Stimulated activated CD4-positive, alpha-beta T cell treated with anti-CD3 and anti-CD28 coated beads, Interleukin-2, amount 100 ng/mL, for 24 hours (primary cell): ENCODE results near the gene LGALS9.
"Not testable (repeated sequence)": the region's sequence is repeated elsewhere in the genome, so short reads cannot be mapped to it uniquely, and the experiment has no call there.

Source experiments
- DNase-seq, 2 donors: peaks; one replicate each; pipeline ENCODE4 v3.0.0-alpha.2; 2020

LGALS9 gene

DNA sequence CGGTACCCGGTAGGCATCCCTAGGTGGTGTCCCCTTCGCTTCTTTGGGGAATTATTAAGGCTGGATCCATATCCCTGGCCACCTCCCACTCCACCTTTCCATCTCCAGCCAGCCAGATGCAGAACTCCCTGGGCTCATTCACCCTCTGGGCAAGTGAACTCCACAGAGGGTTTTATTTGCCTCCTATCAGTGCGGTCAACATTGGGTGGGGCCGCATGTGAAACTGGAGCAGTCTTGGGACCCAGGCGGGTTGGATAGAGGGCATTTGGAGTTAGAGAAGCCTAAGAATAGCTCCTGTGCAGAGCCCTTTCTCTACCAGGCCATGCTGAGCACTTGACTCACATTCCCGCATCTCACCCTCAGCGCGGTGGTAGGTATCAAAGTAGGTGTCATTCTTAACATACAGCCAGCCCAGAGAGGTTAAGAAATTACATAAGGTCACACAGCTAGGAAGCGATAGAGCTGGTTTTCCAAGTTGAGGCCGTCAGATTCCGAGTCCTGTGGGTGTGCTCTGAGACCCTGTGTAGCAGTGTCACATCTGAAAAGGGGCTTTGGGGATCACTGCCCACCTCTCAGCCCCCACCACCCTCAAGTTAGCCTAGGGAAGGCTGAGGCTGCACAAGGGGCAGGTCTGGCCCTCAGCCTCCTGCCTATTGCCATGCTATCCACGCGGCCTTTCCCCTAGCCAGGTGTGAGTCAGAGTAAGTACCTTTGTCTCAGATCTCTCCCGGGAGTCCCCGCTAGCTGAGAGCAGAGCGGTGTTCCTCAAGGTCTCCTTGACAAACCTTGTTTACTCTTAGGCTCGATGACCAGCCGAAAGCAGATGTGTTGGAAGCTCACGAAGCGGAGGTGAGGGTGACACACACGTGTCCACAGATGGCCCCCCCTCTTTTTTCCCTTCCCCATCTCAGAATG lies 26.9 kb upstream of the LGALS9 start:
- no peak for DNase-seq

- no peak for DNase-seq
Measured at GRCh38 chr17:27605409-27605808, 25.6 kb upstream of the LGALS9 start.

DNA sequence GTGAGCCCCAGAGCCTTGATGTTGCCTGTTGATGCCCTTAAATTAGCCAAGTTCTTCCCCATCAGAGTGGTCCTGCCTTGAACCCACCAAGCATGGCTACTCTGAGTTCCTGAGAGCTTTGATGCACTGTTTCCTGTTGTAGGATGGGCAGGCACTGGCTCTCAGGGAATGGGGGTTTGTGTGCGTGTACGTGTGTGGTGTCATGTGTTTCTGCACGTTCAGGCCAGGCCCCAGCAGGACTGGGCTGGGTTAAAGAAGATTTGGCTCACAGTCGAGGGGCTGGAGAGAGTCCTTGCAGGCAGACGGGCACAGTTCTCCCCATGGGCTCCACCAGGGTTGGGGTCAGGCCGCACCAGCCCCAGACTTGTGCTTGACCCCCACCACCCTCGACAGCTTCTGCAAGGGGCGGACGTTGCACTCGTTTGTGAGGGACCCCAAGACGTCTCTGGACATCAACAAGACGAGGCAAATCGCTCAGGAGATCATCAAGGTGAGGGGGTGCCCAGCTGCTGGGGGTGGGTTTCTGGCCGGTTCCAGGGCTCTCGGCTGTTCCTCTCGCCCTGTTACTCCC lies 23.4 kb upstream of the LGALS9 start:
- DNase-seq = no peak

GRCh38 chr17:27608328-27609230 lies 22.4 kb upstream of the LGALS9 start:
- no peak for DNase-seq

GRCh38 chr17:27609611-27610303 lies 21.2 kb upstream of the LGALS9 start:
- no peak for DNase-seq

DNA sequence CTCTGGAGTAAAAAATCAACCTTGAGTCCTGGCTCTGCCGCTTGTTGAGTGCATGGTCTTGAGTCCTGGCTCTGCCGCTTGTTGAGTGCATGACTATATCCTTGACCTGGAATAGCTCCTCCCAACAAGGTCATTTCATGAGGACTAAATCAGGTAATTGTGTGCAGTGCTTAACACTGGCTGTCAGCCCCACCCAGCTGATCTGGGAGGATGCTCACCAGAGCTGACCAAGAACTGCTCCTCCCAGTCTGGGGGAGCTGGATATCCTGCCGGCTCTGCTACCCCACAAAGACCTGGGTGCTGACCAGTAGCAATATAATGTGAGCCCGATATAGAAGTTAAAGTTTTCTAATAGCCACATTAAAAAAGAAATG lies 20.7 kb upstream of the LGALS9 start:
- no peak for DNase-seq

DNA sequence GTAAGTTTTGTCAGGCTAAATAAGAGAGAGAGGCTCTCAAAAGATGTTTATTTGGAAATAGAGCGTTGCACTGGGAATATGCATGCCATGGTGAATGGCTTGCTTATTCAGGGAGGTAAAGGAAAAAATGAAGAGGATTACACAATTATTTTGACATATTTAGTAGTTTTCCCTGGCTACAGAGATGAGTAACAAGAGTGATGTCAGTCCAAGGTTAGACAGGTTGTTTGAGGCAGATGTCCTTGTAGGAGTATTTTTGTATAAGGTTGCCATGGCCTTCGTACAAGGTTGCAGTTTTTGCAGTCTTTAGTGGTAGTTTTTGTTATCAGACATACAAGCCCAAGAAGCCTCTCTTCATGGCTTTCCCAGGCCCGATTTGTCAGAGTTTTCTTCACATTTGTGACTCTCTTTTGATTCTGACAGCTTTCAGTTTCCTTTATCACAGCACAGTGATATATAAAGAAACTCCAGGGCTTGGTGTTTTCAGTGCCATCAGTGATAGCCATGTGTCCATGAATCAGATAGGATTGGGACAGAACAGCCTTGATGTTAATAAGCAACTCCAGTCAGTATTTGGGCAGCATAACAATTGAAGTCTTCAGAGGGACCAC lies 18.7 kb upstream of the LGALS9 start:
- no peak for DNase-seq

DNA sequence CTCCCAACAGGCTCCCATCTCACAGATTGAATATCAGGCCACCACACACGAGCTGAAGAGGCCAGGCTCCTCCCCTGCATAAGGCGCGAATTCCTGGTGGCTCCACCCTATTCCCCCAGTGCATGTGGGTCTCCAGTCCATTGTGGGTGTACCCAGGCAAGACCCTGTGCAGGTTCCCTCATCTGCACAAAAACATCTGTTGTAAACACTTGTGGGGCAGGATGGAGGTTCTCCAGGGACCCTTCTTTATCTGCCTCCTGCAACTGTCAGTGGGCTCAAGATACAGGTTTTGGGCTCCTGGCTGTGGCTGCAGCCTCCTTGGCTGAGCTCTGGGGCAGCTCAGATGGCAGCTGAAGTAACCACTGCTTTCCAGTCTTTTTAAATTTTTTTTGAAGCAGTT lies 17.6 kb upstream of the LGALS9 start:
- DNase-seq = no peak

- no peak for DNase-seq
Measured at GRCh38 chr17:27615121-27615520, 15.9 kb upstream of the LGALS9 start.

- DNase-seq = no peak
Measured at GRCh38 chr17:27616414-27616813, 14.6 kb upstream of the LGALS9 start.

GRCh38 chr17:27618417-27618816 lies 12.6 kb upstream of the LGALS9 start:
- DNase-seq = no peak

GRCh38 chr17:27620721-27621120 lies 10.3 kb upstream of the LGALS9 start:
- DNase-seq = no peak

- no peak for DNase-seq
Measured at GRCh38 chr17:27621536-27621935, 9.5 kb upstream of the LGALS9 start.

DNA sequence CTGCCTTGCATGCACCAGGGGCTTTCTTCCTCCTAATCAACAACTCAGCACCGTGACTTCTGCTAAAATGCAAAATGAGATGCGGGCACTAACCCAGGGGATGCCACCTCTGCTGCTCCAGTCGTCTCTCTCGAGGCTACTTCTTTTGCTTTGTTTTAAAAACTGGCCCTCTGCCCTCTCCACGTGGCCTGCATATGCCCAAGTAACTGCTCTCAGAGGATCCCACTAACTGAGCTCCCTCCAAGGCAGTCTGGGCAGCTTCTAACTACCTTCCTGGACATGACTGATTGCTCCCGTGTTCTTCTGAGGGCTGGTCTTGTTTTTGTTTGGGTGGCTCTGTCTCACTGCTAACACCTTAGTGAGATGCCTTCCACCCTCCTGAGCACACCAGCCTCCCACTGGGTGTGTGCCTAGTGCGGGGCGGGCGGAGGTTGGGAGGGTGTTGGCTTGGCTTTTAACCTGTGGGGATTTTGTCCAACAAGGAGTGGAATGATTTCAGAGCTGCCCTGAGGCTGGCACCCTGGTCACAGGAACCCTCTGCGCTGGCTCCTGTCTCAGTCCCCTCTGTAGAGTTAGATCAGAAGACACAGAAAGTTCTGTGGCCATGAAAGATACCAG lies 8.9 kb upstream of the LGALS9 start:
- no peak for DNase-seq

- no peak for DNase-seq
Measured at GRCh38 chr17:27622986-27623385, 8.0 kb upstream of the LGALS9 start.

DNA sequence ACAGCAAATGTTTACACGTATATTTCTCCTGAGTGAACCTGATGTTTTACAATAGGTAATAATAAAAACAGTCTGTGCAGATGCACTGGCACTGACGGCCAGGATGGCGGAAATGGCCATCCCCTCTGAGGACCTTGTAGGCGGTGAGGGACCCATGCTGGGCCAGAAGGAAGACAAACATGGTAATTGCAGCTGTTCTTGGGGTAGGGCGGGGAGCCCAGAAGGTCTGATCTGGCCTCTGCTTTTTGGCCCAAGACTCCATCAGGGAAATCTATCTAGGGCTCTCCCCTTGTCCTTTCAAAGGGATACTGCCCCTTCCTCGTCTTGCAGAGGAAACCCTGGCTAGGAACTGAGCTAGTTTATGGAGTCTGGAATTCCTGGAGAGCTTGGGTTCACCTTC lies 7.4 kb upstream of the LGALS9 start:
- DNase-seq = no peak

DNA sequence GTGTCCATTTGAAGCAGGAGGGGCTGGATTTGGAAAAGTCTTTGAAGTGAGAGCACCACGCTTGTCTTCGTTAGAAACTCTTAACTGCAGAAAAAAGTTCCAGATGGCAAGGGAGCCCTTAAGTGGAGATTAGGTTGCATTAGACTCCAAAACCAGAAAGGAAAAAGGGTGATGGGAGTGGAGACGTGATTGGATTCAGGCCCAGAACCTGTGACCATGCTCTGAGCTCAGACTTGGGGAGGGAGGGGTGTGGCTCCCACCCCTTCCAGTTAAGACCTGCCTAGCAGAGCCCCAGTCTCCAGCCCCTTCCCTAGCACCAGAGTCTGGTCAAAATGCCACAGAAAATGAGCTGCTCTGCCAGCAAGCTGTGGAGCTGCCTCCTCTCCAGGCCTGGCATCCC lies 6.4 kb upstream of the LGALS9 start:
- no peak for DNase-seq

GRCh38 chr17:27625856-27626255 lies 5.1 kb upstream of the LGALS9 start:
- DNase-seq = no peak

DNA sequence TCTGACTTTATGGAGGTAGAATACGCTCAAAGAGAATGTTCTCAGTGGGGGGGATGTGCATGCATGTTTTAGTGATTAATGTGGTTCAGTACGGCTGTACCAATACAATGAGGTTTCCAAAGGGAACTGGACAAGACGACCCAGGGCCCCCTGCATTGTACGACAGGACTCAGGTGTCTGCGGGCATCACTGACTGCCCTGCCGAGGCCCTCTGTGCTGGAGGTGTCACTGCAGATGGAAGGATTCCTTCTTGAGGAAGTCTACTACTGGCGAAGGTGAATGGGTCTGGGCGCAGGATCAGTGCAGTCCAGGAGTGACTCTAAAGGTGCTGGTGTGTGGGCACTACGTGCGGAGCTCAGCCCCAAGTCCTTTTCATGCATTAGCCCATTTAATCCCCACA lies 3.5 kb upstream of the LGALS9 start:
- no peak for DNase-seq

- DNase-seq = no peak
Measured at GRCh38 chr17:27628376-27628775, 2.6 kb upstream of the LGALS9 start.

DNA sequence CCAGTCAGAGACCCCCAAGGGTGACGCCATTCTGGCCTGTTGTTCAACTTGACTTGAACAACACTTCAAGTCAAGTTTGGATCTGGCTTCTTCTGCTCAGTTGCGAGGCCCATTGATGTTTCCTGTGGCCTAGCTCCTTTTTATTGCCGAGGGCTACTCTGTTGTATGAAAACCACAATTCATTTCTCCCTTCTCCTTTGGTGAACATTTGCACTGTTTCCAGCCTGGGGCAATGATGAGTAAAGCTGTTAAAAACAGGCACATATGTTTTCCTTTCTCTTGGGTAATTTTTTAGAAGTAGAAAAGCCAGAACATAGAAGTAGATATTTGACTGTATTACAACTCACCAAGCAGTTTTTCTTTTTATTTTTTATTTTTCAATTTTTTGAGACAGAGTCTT lies 1.7 kb upstream of the LGALS9 start:
- not testable (repeated sequence) for DNase-seq

DNA sequence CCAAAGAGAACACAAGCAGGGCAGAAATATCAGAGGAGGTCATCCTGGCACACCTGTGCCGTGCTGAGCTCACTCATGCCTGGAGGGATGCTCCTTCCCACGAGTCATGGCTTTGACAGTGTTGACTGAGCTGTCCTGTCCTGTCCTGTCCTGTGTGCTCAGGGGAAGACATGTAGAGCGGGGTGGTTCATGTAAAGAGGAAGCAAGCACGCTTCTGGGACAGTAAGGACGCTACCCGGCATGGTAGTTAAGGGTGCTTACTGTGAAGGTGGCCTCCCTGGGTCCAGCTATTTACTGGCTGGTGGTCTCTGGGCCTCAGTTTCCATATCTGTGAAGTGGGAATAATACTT lies 398 bp downstream of the LGALS9 start:
- DNase-seq = no peak
